Neural progenitor cell (in vitro differentiated cells): ENCODE results near the gene LTBP1.

Experiments used
- EZH2 ChIP-seq: fragments of 200-600 bp; sonication (generic); IDR thresholded peaks from 2 replicates; pipeline ENCODE4 v1.6.1; 2017; ENCODE audit warnings: antibody characterized with exemption, mild to moderate bottlenecking, moderate library complexity
- TF ChIP-seq, protein P1 (sequence below): fragments of 200-600 bp; sonication (generic); IDR thresholded peaks from 2 replicates; pipeline ENCODE4 v1.5.1; 2017; ENCODE audit warnings: antibody characterized with exemption, mild to moderate bottlenecking

DNA sequence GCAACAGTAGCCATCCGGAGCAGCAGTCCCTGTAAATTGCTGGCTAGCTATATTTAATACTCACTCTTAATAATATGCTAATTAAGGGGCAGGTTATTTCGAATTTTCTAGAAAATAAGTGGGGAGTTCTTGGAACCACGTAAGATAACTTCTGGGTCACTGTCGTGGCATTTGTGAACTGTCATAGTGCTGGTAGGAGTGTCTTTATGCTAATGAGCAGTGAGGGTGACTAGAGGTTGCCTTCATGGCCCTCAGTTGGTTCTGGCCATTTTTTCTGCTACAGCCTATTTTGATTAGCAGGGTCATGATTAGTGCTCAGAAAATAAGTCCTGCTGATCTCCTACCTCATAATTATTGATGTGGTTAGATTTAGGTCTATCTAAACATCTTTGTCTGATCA is 279.8 kb downstream of the LTBP1 start:
- TF ChIP-seq, protein P1, sequence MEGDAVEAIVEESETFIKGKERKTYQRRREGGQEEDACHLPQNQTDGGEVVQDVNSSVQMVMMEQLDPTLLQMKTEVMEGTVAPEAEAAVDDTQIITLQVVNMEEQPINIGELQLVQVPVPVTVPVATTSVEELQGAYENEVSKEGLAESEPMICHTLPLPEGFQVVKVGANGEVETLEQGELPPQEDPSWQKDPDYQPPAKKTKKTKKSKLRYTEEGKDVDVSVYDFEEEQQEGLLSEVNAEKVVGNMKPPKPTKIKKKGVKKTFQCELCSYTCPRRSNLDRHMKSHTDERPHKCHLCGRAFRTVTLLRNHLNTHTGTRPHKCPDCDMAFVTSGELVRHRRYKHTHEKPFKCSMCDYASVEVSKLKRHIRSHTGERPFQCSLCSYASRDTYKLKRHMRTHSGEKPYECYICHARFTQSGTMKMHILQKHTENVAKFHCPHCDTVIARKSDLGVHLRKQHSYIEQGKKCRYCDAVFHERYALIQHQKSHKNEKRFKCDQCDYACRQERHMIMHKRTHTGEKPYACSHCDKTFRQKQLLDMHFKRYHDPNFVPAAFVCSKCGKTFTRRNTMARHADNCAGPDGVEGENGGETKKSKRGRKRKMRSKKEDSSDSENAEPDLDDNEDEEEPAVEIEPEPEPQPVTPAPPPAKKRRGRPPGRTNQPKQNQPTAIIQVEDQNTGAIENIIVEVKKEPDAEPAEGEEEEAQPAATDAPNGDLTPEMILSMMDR, result no peak
- no peak for TF ChIP-seq EZH2
